CD8-positive, alpha-beta memory T cell (primary cell): Measurements from ENCODE around the gene HDGFL3. TPM values are rescaled to one million over a fixed set of nuclear protein-coding genes. Genes with fewer than 3 reads are reported as not detected.

ENCODE experiments used
- CTCF ChIA-PET: fragments of 350-600 bp; sonication (Branson Sonifier 250); formaldehyde crosslinking; loops from one replicate; lab custom pipeline; 2021; ENCODE audit warnings: antibody characterized with exemption; lab: Charles Lee
- POLR2A ChIA-PET: fragments of 350-600 bp; sonication (Branson Sonifier 250); formaldehyde crosslinking; loops from one replicate; lab custom pipeline; 2021; ENCODE audit warnings: antibody characterized with exemption; lab: Charles Lee
- DNase-seq, 5 donors: peaks; one replicate each; pipeline versions ENCODE4 v3.0.0 to v3.0.0-alpha.2; 2020 to 2022; ENCODE audit warnings: mixed read lengths in 1 of 5
- H3K27ac ChIP-seq: one replicate; pipeline ENCODE4 v1.7.0; 2013; ENCODE audit warnings: low read depth, mild to moderate bottlenecking, low read length, moderate library complexity
- H3K27me3 ChIP-seq: 2 replicates; pipeline ENCODE4 v1.7.0; 2013; ENCODE audit warnings: low read length, mild to moderate bottlenecking; ENCODE audit not compliant: insufficient read depth, poor library complexity, severe bottlenecking
- H3K36me3 ChIP-seq: 2 replicates; pipeline ENCODE4 v1.7.0; 2013; ENCODE audit warnings: mild to moderate bottlenecking, low read length, moderate library complexity; ENCODE audit not compliant: insufficient read depth
- H3K4me1 ChIP-seq: 2 replicates; pipeline ENCODE4 v1.7.0; 2013; ENCODE audit warnings: mild to moderate bottlenecking, low read length, moderate library complexity; ENCODE audit not compliant: insufficient read depth
- H3K4me3 ChIP-seq: 2 replicates; pipeline ENCODE4 v1.7.0; 2013; ENCODE audit warnings: mild to moderate bottlenecking, low read length
- H3K9me3 ChIP-seq: 2 replicates; pipeline ENCODE4 v1.7.0; 2013; ENCODE audit warnings: mild to moderate bottlenecking, low read length
- H3K27ac Mint-ChIP-seq, 8 donors: one replicate each; pipeline ENCODE4 v1.8.0; 2020 to 2021; ENCODE audit warnings: mixed read lengths in 8 of 8, mild to moderate bottlenecking in 6 of 8, inconsistent platforms in 3 of 8, moderate library complexity in 3 of 8
- H3K27me3 Mint-ChIP-seq, 2 donors: one replicate each; pipeline ENCODE4 v1.8.0; 2020 to 2021; ENCODE audit warnings: mixed read lengths in 2 of 2, mild to moderate bottlenecking in 1 of 2, moderate library complexity in 1 of 2
- H3K36me3 Mint-ChIP-seq, 3 donors: one replicate each; pipeline ENCODE4 v1.8.0; 2020 to 2021; ENCODE audit warnings: mixed read lengths in 3 of 3, inconsistent platforms in 1 of 3, mild to moderate bottlenecking in 1 of 3
- H3K4me1 Mint-ChIP-seq, 3 donors: one replicate each; pipeline ENCODE4 v1.8.0; 2020 to 2021; ENCODE audit warnings: mixed read lengths in 3 of 3, inconsistent platforms in 1 of 3, mild to moderate bottlenecking in 1 of 3
- H3K4me3 Mint-ChIP-seq, 7 donors: one replicate each; pipeline ENCODE4 v1.8.0; 2020 to 2021; ENCODE audit warnings: mixed read lengths in 7 of 7, mild to moderate bottlenecking in 6 of 7, moderate library complexity in 4 of 7, inconsistent platforms in 2 of 7
- H3K9me3 Mint-ChIP-seq, 5 donors: one replicate each; pipeline ENCODE4 v1.8.0; 2020 to 2022; ENCODE audit warnings: mixed read lengths in 5 of 5, mild to moderate bottlenecking in 3 of 5, moderate library complexity in 2 of 5, inconsistent platforms in 1 of 5
- polyA plus RNA-seq: library from polyadenylated mRNA; unstranded; fragments of 300-500 nt; fragmentation: Illumina TruSeq; gene quantifications from one replicate; pipeline ENCODE4 v1.2.3, GENCODE V29; 2021
- total RNA-seq, 2 experiments: library from RNA; stranded (reverse); gene quantifications; one replicate each; pipeline ENCODE4 v1.2.3, GENCODE V29; 2021

HDGFL3 gene
- total and polyA plus RNA-seq, 3 experiments from 2014 or later = 3.5 to 9.8 (median 7.7) TPM

- ChIA-PET CTCF (no interaction called here), POLR2A (no interaction called here)
- no peak overlapping the region for H3K27ac ChIP-seq
- no peak overlapping the region for H3K4me3 ChIP-seq
- H3K36me3 ChIP-seq = no peaks in the 10 kb centered on the region
- Mint-ChIP-seq H3K4me1 (peaks cover 13 to 17% (median 14%) of the 10 kb centered on the region in 3 donors), H3K4me3 (peak overlapping the region in 1 of 7 donors; percentile 72), H3K9me3 (peaks cover 0 to 3% (median 0%) of the 10 kb centered on the region in 5 donors), H3K36me3 (peaks cover 0 to 6% (median 0%) of the 10 kb centered on the region in 3 donors), H3K27ac (peak overlapping the region in 2 of 8 donors; percentile 35 to 71), H3K27me3 (peaks cover 49 to 75% of the 10 kb centered on the region in 2 donors)
- peaks cover 7% of the 10 kb centered on the region for H3K4me1 ChIP-seq
- no peaks in the 10 kb centered on the region for H3K9me3 ChIP-seq
- no peak for DNase-seq
- peaks cover 5% of the 10 kb centered on the region for H3K27me3 ChIP-seq
These were observed 102.2 kb downstream of the HDGFL3 start for GRCh38 chr15:83105440-83105839.

DNA sequence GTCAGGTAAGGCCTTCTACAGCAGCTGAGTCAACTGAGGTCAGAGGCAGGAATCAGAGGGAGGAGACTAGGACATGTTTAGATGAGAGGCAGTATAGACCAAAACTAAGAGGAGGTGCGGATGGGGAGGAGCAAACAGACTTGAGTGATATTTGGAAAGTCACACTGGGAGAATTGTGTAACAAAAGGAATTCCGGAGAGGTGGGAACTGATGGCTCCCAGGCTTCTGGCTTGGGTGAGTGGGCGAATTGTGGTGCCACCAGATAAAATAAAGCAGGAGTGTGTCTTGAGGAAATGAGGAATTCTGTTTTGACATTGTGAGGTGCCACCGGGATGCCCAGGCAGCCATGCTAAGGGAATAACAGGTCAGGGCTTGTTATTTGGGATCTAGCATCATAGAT is 103.5 kb downstream of the HDGFL3 start:
- no peaks in the 10 kb centered on the region for H3K36me3 ChIP-seq
- Mint-ChIP-seq H3K27me3 (peaks cover 39 to 71% of the 10 kb centered on the region in 2 donors), H3K9me3 (peaks cover 0 to 3% (median 0%) of the 10 kb centered on the region in 5 donors), H3K27ac (no peak overlapping the region), H3K4me3 (peak overlapping the region in 1 of 7 donors; percentile 67), H3K4me1 (peaks cover 13 to 14% (median 14%) of the 10 kb centered on the region in 3 donors), H3K36me3 (peaks cover 0 to 6% (median 0%) of the 10 kb centered on the region in 3 donors)
- no peak for DNase-seq
- no peak overlapping the region for H3K27ac ChIP-seq
- H3K4me1 ChIP-seq = peaks cover 7% of the 10 kb centered on the region
- ChIA-PET CTCF (no interaction called here), POLR2A (no interaction called here)
- H3K27me3 ChIP-seq = peaks cover 5% of the 10 kb centered on the region
- H3K9me3 ChIP-seq = no peaks in the 10 kb centered on the region
- H3K4me3 ChIP-seq = no peak overlapping the region

GRCh38 chr15:83102346-83102745 is 105.3 kb downstream of the HDGFL3 start:
- Histone ChIP-seq H3K36me3 (no peaks in the 10 kb centered on the region), H3K4me3 (no peak overlapping the region), H3K27me3 (no peaks in the 10 kb centered on the region), H3K4me1 (no peaks in the 10 kb centered on the region), H3K27ac (no peak overlapping the region), H3K9me3 (no peaks in the 10 kb centered on the region)
- H3K27ac Mint-ChIP-seq = no peak overlapping the region
- peaks cover 35 to 73% of the 10 kb centered on the region in 2 donors for H3K27me3 Mint-ChIP-seq
- H3K36me3 Mint-ChIP-seq = peaks cover 0 to 6% (median 0%) of the 10 kb centered on the region in 3 donors
- POLR2A ChIA-PET = no interaction called here
- H3K4me1 Mint-ChIP-seq = peaks cover 5 to 8% (median 7%) of the 10 kb centered on the region in 3 donors
- no peak for DNase-seq
- CTCF ChIA-PET = no interaction called here
- H3K4me3 Mint-ChIP-seq = no peak overlapping the region
- H3K9me3 Mint-ChIP-seq = peaks cover 0 to 10% (median 3%) of the 10 kb centered on the region in 5 donors

DNA sequence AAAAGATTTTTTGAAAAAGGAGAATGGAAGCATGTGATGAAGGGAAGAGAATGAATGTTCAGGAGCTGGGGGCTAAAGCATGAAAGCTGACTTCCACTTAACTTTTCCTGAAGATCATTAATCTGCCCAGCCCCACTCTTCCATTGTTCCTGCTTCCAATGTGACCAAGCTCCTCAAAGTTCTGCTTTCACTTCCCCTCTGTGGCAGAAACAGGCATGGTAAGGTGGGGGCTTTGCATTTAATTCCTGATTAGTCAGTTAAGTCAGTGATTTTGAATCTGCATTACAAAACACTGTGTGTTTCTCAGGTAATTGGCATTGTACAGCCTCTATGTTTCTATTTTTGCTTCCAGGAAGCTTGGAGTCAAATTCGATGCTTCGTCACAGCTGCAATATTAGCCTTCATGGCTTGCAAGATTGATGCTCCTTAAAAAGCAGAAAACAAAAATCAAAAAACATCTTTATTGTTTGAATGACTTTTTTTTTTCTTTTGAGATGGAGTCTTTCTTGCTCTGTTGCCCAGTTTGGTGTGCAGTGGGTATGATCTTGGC is 107.5 kb downstream of the HDGFL3 start:
- no peaks in the 10 kb centered on the region for H3K36me3 ChIP-seq
- ChIA-PET CTCF (no interaction called here), POLR2A (no interaction called here)
- Mint-ChIP-seq H3K36me3 (peaks cover 0 to 6% (median 0%) of the 10 kb centered on the region in 3 donors), H3K27me3 (peaks cover 22 to 67% of the 10 kb centered on the region in 2 donors), H3K4me3 (no peak overlapping the region), H3K4me1 (no peaks in the 10 kb centered on the region), H3K9me3 (peaks cover 0 to 10% (median 3%) of the 10 kb centered on the region in 5 donors), H3K27ac (no peak overlapping the region)
- H3K9me3 ChIP-seq = no peaks in the 10 kb centered on the region
- H3K27ac ChIP-seq = no peak overlapping the region
- H3K4me1 ChIP-seq = no peaks in the 10 kb centered on the region
- H3K27me3 ChIP-seq = no peaks in the 10 kb centered on the region
- DNase-seq = no peak
- H3K4me3 ChIP-seq = no peak overlapping the region

DNA sequence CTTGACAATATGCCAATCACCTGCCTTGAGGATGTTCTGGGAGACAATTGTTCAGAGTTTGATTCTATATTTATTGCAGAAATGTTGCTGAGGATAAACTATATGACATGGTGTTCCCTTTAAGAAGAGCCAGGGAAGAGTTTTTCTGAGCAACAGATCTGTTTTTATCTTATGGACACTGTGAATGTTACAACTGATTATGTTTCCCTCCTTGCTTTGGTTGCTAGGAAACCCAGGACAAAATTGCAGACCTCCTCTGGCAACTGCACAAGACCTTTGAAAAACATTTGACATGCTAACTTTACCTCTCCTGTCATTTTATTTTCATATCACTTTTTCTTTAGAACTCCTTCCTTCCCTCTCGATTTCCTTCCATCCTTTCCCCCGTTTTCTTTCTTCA is 108.3 kb downstream of the HDGFL3 start:
- H3K36me3 Mint-ChIP-seq = peaks cover 0 to 4% (median 0%) of the 10 kb centered on the region in 3 donors
- DNase-seq = no peak
- Histone ChIP-seq H3K27ac (no peak overlapping the region), H3K36me3 (no peaks in the 10 kb centered on the region), H3K4me3 (no peak overlapping the region), H3K9me3 (no peaks in the 10 kb centered on the region), H3K27me3 (no peaks in the 10 kb centered on the region), H3K4me1 (no peaks in the 10 kb centered on the region)
- H3K4me1 Mint-ChIP-seq = no peaks in the 10 kb centered on the region
- H3K27me3 Mint-ChIP-seq = peaks cover 16 to 61% of the 10 kb centered on the region in 2 donors
- ChIA-PET POLR2A (no interaction called here), CTCF (no interaction called here)
- H3K27ac Mint-ChIP-seq = no peak overlapping the region
- H3K9me3 Mint-ChIP-seq = peaks cover 0 to 10% (median 3%) of the 10 kb centered on the region in 5 donors
- no peak overlapping the region for H3K4me3 Mint-ChIP-seq

GRCh38 chr15:83098079-83098478 is 109.5 kb downstream of the HDGFL3 start:
- no peak overlapping the region for H3K27ac Mint-ChIP-seq
- H3K36me3 ChIP-seq = no peaks in the 10 kb centered on the region
- no peaks in the 10 kb centered on the region for H3K27me3 ChIP-seq
- H3K36me3 Mint-ChIP-seq = no peaks in the 10 kb centered on the region
- POLR2A ChIA-PET = no interaction called here
- H3K4me3 ChIP-seq = no peak overlapping the region
- H3K4me3 Mint-ChIP-seq = no peak overlapping the region
- CTCF ChIA-PET = no interaction called here
- no peaks in the 10 kb centered on the region for H3K4me1 Mint-ChIP-seq
- no peak for DNase-seq
- H3K9me3 ChIP-seq = no peaks in the 10 kb centered on the region
- no peaks in the 10 kb centered on the region for H3K4me1 ChIP-seq
- H3K9me3 Mint-ChIP-seq = peaks cover 0 to 10% (median 0%) of the 10 kb centered on the region in 5 donors
- H3K27me3 Mint-ChIP-seq = peaks cover 10 to 56% of the 10 kb centered on the region in 2 donors
- H3K27ac ChIP-seq = no peak overlapping the region

DNA sequence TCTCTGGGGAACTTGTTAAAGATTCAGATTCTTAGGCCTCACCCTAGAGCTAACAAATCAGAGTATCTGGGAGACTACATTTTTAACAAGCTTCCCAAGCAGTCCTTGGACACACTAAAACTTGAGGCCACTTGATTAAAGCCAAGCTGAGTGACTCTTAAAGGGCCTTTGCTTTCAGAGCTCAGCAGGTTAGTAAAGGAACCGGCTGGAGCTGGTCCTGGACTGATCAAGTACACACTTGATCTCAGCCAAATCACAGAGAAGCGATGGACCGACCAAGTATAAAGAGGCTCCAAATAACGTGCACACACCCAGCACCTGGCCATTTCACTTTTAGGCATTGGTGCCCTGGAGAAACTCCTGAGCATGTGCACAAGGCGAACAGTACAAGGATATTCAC is 113.0 kb downstream of the HDGFL3 start:
- Mint-ChIP-seq H3K4me3 (no peak overlapping the region), H3K27me3 (peaks cover 6 to 33% of the 10 kb centered on the region in 2 donors), H3K9me3 (peaks cover 0 to 9% (median 0%) of the 10 kb centered on the region in 5 donors), H3K4me1 (no peaks in the 10 kb centered on the region), H3K36me3 (peaks cover 0 to 3% (median 0%) of the 10 kb centered on the region in 3 donors), H3K27ac (no peak overlapping the region)
- Histone ChIP-seq H3K36me3 (no peaks in the 10 kb centered on the region), H3K4me1 (no peaks in the 10 kb centered on the region), H3K9me3 (no peaks in the 10 kb centered on the region), H3K27ac (no peak overlapping the region), H3K4me3 (no peak overlapping the region), H3K27me3 (no peaks in the 10 kb centered on the region)
- DNase-seq = no peak
- ChIA-PET POLR2A (no interaction called here), CTCF (no interaction called here)

GRCh38 chr15:83092309-83092976 is 115.2 kb downstream of the HDGFL3 start:
- Histone ChIP-seq H3K36me3 (no peaks in the 10 kb centered on the region), H3K4me1 (no peaks in the 10 kb centered on the region), H3K27ac (peak overlapping the region; percentile 24), H3K9me3 (no peaks in the 10 kb centered on the region), H3K27me3 (no peaks in the 10 kb centered on the region), H3K4me3 (no peak overlapping the region)
- Mint-ChIP-seq H3K9me3 (peaks cover 0 to under 1% (median 0%) of the 10 kb centered on the region in 5 donors), H3K4me1 (no peaks in the 10 kb centered on the region), H3K27ac (no peak overlapping the region), H3K27me3 (peaks cover 4 to 28% of the 10 kb centered on the region in 2 donors), H3K4me3 (no peak overlapping the region), H3K36me3 (peaks cover 0 to 3% (median 0%) of the 10 kb centered on the region in 3 donors)
- ChIA-PET POLR2A (no interaction called here), CTCF (no interaction called here)
- DNase-seq = no peak
